ENCODE results near the gene SPDYE6. TPM values are rescaled to one million over a fixed set of nuclear protein-coding genes. Genes with fewer than 3 reads are reported as not detected.

SPDYE6 gene
- total and polyA plus RNA-seq, 10 of the 15 experiments (the other 5 are each of a cell fraction or from before 2014, with no cell fraction given) = 0.05 to 2.3 (median 1.00) TPM; not detected in 6

DNA sequence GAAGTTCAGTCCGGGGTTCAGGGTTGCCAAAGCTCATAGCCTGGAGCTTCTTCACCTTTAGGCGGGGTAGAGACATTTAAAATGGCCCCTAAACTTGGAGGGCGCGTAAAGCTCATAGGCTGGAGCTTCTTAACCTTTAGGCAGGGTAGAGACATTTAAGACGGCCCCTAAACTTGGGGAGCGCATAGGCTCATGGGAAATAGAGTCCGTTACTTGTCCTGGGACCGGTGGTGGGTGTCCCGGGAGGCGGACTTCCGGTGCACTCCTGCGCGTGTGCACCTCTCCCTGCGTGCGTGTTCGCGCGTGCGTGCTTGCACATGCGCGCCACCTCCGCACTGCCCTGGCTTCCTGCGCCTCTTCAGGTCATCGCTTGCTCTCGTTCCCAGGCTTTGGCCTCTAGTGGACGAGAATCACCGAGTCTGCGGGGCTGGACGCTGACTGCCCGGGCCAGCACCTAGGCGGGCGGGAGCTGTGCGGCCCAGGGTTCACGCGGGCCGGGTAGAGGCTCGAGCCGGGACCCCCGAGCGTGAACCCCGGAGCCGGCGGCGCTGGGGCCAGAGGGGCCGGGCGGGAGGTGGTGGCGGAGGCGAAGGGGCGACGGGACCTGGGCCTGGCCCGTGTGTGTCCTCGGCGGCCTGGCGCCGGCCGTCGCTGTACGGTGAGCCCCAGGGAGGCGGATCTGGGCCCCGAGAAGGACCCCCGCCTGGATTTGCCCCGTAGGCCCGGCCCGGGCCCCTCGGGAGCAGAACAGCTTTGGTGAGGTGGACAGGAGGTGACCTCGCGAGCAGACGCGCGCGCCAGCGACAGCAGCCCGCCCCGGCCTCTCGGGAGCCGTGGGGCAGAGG is 7.5 kb upstream of the SPDYE6 start (continued):
- 0 out of 2 replicates have a peak, but pooled peaks have one; percentile 41 for TF ChIP-seq ATF7 (IDR thresholded peaks at IDR 0.05; ENCODE audit: low read depth)
- peak; percentile 63; the same call in 1 of the 2 replicates for TF ChIP-seq RB1 (IDR thresholded peaks at IDR 0.05; ENCODE audit: borderline replicate concordance)
- peak; percentile 98 for TF ChIP-seq IKZF1 (conservative IDR thresholded peaks at IDR 0.05)
- peak; percentile 58; the same call in 1 of the 2 replicates for TF ChIP-seq BACH1 (IDR thresholded peaks at IDR 0.05; ENCODE audit: borderline replicate concordance)
- TF ChIP-seq, protein P1, sequence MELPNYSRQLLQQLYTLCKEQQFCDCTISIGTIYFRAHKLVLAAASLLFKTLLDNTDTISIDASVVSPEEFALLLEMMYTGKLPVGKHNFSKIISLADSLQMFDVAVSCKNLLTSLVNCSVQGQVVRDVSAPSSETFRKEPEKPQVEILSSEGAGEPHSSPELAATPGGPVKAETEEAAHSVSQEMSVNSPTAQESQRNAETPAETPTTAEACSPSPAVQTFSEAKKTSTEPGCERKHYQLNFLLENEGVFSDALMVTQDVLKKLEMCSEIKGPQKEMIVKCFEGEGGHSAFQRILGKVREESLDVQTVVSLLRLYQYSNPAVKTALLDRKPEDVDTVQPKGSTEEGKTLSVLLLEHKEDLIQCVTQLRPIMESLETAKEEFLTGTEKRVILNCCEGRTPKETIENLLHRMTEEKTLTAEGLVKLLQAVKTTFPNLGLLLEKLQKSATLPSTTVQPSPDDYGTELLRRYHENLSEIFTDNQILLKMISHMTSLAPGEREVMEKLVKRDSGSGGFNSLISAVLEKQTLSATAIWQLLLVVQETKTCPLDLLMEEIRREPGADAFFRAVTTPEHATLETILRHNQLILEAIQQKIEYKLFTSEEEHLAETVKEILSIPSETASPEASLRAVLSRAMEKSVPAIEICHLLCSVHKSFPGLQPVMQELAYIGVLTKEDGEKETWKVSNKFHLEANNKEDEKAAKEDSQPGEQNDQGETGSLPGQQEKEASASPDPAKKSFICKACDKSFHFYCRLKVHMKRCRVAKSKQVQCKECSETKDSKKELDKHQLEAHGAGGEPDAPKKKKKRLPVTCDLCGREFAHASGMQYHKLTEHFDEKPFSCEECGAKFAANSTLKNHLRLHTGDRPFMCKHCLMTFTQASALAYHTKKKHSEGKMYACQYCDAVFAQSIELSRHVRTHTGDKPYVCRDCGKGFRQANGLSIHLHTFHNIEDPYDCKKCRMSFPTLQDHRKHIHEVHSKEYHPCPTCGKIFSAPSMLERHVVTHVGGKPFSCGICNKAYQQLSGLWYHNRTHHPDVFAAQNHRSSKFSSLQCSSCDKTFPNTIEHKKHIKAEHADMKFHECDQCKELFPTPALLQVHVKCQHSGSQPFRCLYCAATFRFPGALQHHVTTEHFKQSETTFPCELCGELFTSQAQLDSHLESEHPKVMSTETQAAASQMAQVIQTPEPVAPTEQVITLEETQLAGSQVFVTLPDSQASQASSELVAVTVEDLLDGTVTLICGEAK (IDR thresholded peaks at IDR 0.05; ENCODE audit: borderline replicate concordance) = peak; percentile 83; the same call in 1 of the 2 replicates
- TF ChIP-seq, protein P2, sequence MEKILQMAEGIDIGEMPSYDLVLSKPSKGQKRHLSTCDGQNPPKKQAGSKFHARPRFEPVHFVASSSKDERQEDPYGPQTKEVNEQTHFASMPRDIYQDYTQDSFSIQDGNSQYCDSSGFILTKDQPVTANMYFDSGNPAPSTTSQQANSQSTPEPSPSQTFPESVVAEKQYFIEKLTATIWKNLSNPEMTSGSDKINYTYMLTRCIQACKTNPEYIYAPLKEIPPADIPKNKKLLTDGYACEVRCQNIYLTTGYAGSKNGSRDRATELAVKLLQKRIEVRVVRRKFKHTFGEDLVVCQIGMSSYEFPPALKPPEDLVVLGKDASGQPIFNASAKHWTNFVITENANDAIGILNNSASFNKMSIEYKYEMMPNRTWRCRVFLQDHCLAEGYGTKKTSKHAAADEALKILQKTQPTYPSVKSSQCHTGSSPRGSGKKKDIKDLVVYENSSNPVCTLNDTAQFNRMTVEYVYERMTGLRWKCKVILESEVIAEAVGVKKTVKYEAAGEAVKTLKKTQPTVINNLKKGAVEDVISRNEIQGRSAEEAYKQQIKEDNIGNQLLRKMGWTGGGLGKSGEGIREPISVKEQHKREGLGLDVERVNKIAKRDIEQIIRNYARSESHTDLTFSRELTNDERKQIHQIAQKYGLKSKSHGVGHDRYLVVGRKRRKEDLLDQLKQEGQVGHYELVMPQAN (conservative IDR thresholded peaks at IDR 0.05) = peak; percentile 57; the same call in 1 of the 2 replicates
- peak; percentile 57; the same call in 1 of the 2 replicates for TF ChIP-seq POLR2AphosphoS2 (IDR thresholded peaks at IDR 0.05; ENCODE audit: low read depth, low read length)
- TF ChIP-seq CREM (IDR thresholded peaks at IDR 0.05; ENCODE audit: low read depth) = 0 out of 2 replicates have a peak, but pooled peaks have one; percentile 68
- peak in 1 of 2 experiments; percentile 71; a peak in 1 of 3 replicates for TF ChIP-seq EGR1 (IDR thresholded peaks at IDR 0.05; ENCODE audit: borderline replicate concordance in 1 of 2, low read depth in 2 of 2, low read length in 2 of 2)
- TF ChIP-seq NRF1 (conservative IDR thresholded peaks at IDR 0.05; ENCODE audit: low read depth, low read length) = peak; percentile 85
- TF ChIP-seq NFYB (IDR thresholded peaks at IDR 0.05; ENCODE audit: insufficient read depth, low read depth, low read length) = peak; percentile 19; the same call in 1 of the 2 replicates
- 0 out of 2 replicates have a peak, but pooled peaks have one; percentile 25 for TF ChIP-seq PAX5 (IDR thresholded peaks at IDR 0.05; ENCODE audit: borderline replicate concordance, low read depth, low read length)
- TF ChIP-seq RAD21 (IDR thresholded peaks at IDR 0.05; ENCODE audit: insufficient read depth, low read depth, low read length) = peak; percentile 20; the same call in 1 of the 2 replicates
- peak; percentile 58; the same call in 1 of the 2 replicates for TF ChIP-seq NR2F1 (conservative IDR thresholded peaks at IDR 0.05)
- TF ChIP-seq TAF1 (IDR thresholded peaks at IDR 0.05; ENCODE audit: borderline replicate concordance, low read depth, low read length) = 0 out of 2 replicates have a peak, but pooled peaks have one; percentile 42
- TF ChIP-seq ESRRA (IDR thresholded peaks at IDR 0.05; ENCODE audit: low read length) = 0 out of 2 replicates have a peak, but pooled peaks have one; percentile 30
- TF ChIP-seq, protein P3, sequence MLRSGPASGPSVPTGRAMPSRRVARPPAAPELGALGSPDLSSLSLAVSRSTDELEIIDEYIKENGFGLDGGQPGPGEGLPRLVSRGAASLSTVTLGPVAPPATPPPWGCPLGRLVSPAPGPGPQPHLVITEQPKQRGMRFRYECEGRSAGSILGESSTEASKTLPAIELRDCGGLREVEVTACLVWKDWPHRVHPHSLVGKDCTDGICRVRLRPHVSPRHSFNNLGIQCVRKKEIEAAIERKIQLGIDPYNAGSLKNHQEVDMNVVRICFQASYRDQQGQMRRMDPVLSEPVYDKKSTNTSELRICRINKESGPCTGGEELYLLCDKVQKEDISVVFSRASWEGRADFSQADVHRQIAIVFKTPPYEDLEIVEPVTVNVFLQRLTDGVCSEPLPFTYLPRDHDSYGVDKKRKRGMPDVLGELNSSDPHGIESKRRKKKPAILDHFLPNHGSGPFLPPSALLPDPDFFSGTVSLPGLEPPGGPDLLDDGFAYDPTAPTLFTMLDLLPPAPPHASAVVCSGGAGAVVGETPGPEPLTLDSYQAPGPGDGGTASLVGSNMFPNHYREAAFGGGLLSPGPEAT (IDR thresholded peaks at IDR 0.05; ENCODE audit: low read depth) = peak; percentile 81
- TF ChIP-seq SIX5 (IDR thresholded peaks at IDR 0.05; ENCODE audit: low read depth, low read length, severe bottlenecking) = peak; percentile 76
- TF ChIP-seq, protein P4, sequence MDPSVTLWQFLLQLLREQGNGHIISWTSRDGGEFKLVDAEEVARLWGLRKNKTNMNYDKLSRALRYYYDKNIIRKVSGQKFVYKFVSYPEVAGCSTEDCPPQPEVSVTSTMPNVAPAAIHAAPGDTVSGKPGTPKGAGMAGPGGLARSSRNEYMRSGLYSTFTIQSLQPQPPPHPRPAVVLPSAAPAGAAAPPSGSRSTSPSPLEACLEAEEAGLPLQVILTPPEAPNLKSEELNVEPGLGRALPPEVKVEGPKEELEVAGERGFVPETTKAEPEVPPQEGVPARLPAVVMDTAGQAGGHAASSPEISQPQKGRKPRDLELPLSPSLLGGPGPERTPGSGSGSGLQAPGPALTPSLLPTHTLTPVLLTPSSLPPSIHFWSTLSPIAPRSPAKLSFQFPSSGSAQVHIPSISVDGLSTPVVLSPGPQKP (IDR thresholded peaks at IDR 0.05; ENCODE audit: low read depth, low read length) = peak; percentile 82

All from GM12878 (cell line).